Hematopoietic multipotent progenitor cell treated with erythropoietin and hydrocortisone succinate and interleukin-3 and kit ligand, for 8 days (in vitro differentiated cells): ENCODE results near the gene PRRX2.
A peak's percentile ranks its signal among the peaks of the same experiment; 100 is the strongest.

ENCODE experiments used
- DNase-seq: peaks from one replicate; pipeline ENCODE4 v3.0.0-alpha.2; 2015

The PRRX2 gene

GRCh38 chr9:129762985-129763926 lies 97.8 kb downstream of the PRRX2 start:
- DNase-seq, result no peak

GRCh38 chr9:129765764-129766317 lies 100.4 kb downstream of the PRRX2 start:
- DNase-seq, result no peak

DNA sequence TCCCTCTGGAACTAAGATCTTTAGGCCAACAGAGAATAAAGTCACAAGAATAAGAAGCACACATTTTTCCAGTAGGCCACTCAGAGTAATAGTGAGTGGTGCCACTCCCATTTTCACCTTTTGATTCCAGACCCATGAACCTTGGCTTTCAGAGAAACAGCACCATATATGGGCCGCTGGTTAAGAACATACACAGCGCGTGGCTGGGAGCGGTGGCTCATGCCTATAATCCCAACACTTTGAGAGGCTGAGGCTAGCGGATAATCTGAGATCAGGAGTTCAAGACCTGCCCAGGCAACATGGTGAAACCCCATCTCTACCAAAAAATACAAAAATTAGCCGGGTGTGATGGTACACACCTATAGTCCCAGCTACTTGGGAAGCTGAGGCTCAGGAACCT lies 103.0 kb downstream of the PRRX2 start:
- DNase-seq, result no peak

DNA sequence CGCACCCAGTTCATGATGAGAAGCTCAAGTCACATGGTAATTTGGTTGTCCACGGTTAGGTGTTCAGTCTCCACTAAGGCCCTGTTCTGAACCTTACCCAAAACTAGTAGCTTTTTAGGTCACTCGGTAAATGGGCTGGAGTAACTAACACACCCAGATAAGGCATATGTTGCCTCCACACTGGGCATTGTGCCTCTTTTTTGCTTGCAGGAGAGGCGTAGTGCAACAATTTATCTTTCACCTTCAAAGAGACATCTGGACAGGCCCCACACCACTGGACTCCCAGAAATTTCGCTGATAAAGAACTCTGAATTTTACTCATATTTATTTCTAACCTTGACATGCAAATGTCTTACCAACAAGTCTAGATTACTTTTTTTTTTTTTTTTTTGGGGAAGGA lies 104.2 kb downstream of the PRRX2 start:
- DNase-seq, result peak; percentile 97

DNA sequence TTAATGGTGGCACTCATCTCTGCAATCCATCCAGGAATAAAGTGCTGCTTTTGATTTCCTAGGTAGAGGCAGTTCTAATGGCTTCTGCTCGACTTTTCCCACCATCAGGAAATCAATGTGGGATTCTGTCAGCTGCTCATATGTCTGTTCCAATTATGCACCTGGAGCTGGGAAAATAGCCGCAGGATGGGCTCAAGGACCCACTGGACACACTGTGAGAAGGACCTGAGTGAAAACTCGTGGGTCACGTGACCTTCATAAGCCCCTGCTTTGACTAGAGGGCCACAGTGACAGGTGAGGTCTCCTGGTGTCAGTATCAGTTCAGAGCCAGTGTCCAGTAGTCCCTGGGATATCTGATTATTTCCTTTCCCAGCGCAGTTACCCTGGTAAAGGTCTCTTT lies 105.3 kb downstream of the PRRX2 start:
- DNase-seq, result no peak
